ENCODE data around the gene XK. TPM values are rescaled to one million over a fixed set of nuclear protein-coding genes. Genes with fewer than 3 reads are reported as not detected.

XK gene
- total RNA-seq (2021), result 1.1 to 1.5 TPM (median 1.4 TPM) in 3 replicates
- Bru-seq, nascent RNA, result percentile 37 among the genes with signal in this experiment
- long read RNA-seq, experiment 1, full-length matches to known transcripts, result 2 of 5 reads
- long read RNA-seq, experiment 1, partial matches to known transcripts, result 1 of 5 reads
- long read RNA-seq, experiment 1, other reads (novel, unspliced or antisense), result 2 of 5 reads
- long read RNA-seq, experiment 2, full-length matches to known transcripts, result 1 of 1 reads
- long read RNA-seq, experiment 2, partial matches to known transcripts, result 0 of 1 reads
- long read RNA-seq, experiment 2, other reads (novel, unspliced or antisense), result 0 of 1 reads
- long read RNA-seq, experiment 3, result 0 reads

- no peak within 1 kb of the TSS for H3K27ac Mint-ChIP-seq
- TF ChIP-seq PRRX2 (CRISPR knock-in tag; IDR thresholded peaks at IDR 0.05) (no peak), TP53 (CRISPR knock-in tag; IDR thresholded peaks at IDR 0.05) (peak; percentile 90), MLX (CRISPR knock-in tag; IDR thresholded peaks at IDR 0.05) (no peak), ZNF281 (CRISPR knock-in tag; IDR thresholded peaks at IDR 0.05) (peak; percentile 86), PRDM15 (CRISPR knock-in tag; IDR thresholded peaks at IDR 0.05) (peak; percentile 55), ZNF232 (CRISPR knock-in tag; IDR thresholded peaks at IDR 0.05) (peak; percentile 92; the same call in 1 of the 2 replicates), HMGXB4 (CRISPR knock-in tag; IDR thresholded peaks at IDR 0.05) (peak; percentile 34; the same call in 1 of the 2 replicates), ZNF416 (CRISPR knock-in tag; IDR thresholded peaks at IDR 0.05) (no peak), ZNF219 (CRISPR knock-in tag; IDR thresholded peaks at IDR 0.05; ENCODE audit: borderline replicate concordance) (no peak), TCF7 (CRISPR knock-in tag; IDR thresholded peaks at IDR 0.05; ENCODE audit: low read depth) (peak; percentile 82; the same call in 1 of the 2 replicates), MYBL2 (CRISPR knock-in tag; IDR thresholded peaks at IDR 0.05) (peak; percentile 94), JUN (CRISPR knock-in tag; IDR thresholded peaks at IDR 0.05) (peak; percentile 92), PREB (CRISPR knock-in tag; IDR thresholded peaks at IDR 0.05; ENCODE audit: borderline replicate concordance) (0 out of 2 replicates have a peak, but pooled peaks have one; percentile 75), NFYB (CRISPR knock-in tag; conservative IDR thresholded peaks at IDR 0.05; ENCODE audit: low read depth) (0 out of 2 replicates have a peak, but pooled peaks have one; percentile 36), TEAD1 (CRISPR knock-in tag; IDR thresholded peaks at IDR 0.05) (peak; percentile 83; the same call in 1 of the 2 replicates), GRHL2 (CRISPR knock-in tag; IDR thresholded peaks at IDR 0.05; ENCODE audit: insufficient replicate concordance, severe bottlenecking) (no peak), ZNF138 (CRISPR knock-in tag; conservative IDR thresholded peaks at IDR 0.05) (0 out of 2 replicates have a peak, but pooled peaks have one; percentile 22), ATF2 (CRISPR knock-in tag; IDR thresholded peaks at IDR 0.05; ENCODE audit: borderline replicate concordance, low read depth) (0 out of 2 replicates have a peak, but pooled peaks have one; percentile 44), CBFB (CRISPR knock-in tag; IDR thresholded peaks at IDR 0.05; ENCODE audit: low read depth) (no peak), IRF2 (CRISPR knock-in tag; IDR thresholded peaks at IDR 0.05; ENCODE audit: borderline replicate concordance, low read depth) (0 out of 2 replicates have a peak, but pooled peaks have one; percentile 43), E2F1 (CRISPR knock-in tag; IDR thresholded peaks at IDR 0.05) (peak; percentile 87; the same call in 1 of the 2 replicates)
Measured at GRCh38 chrX:37685381-37686359, at the start of gene XK. Gene XK, plus strand, starts transcription at chrX:37685791. Its CDS starts 171 bp downstream, at chrX:37685962.

More at GRCh38 chrX:37685381-37686359, at the start of gene XK:
- peak; percentile 85 for ATAC-seq
- DNase-seq (ENCODE audit: low spot score), result peak; percentile 72
- Mint-ChIP-seq H3K36me3 (no peaks in the 10 kb centered on the region), H3K4me1 (peaks cover 14% of the 10 kb centered on the region), H3K27me3 (ENCODE audit: low read depth) (peaks cover 16% of the 10 kb centered on the region), H3K4me3 (peak within 1 kb of the TSS; percentile 60), H3K9me3 (no peaks in the 10 kb centered on the region)
- POLR2A ChIA-PET, result no interaction called here
- CTCF ChIA-PET, result no interaction called here

Measured in WTC11 (cell line).